Measurements from ENCODE around the gene WTAP. TPM values are rescaled to one million over a fixed set of nuclear protein-coding genes. Genes with fewer than 3 reads are reported as not detected.
"Not testable (repeated sequence)": the region's sequence is repeated elsewhere in the genome, so short reads cannot be mapped to it uniquely, and the experiment has no call there.

Gene WTAP
- total RNA-seq, 4 donors from 2014 or later: 32.6 to 119 (median 88.1) TPM

DNA sequence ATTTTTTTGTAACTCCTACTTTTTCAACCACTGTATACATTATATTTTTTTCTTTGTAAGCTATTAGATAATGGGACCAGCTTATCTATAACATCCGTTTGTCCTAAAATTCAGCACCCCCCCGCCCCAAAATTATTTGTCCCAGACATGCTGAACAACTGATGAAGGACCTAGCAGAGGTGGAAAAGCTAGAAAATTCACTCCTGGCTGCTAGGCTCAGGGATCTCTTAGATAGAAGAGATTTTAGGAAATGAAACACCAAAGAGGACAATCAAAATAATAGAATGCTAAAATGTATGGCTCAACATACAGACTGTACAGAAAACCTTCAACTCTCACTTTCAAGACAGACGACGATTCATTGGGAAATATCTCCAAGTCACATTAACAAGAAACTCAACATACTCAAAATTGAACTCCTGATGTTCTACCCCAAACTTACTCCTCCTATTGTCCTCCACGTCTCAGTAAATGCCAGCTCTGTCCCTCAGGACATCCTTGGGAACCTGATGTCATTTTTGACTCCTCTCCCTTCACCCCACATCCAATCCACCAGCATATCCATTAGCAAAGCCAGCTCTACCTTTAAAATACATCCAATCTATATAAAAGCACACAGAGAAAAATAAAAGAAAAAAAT lies 38.9 kb upstream of the WTAP start:
- in situ Hi-C loops (cut with MboI; ENCODE audit: low pct_ligation_motif_present in 1 of 4, low pct_unique_long_range_greater_than_20kb in 1 of 4, low sequenced_read_pairs in 3 of 4) (loop anchor here in 3 of 4 donors (25.0 kb wide), 3 partner anchors 99 to 374 kb away; partner anchors contain the start of genes MRPL18 (in 2 of the 3), TCP1 (in 2 of the 3) and IGF2R (in 1 of the 3)), intact Hi-C loops (cut with DNase I; ENCODE audit: low total_unique reads) (no loop called here)
- TF ChIP-seq POLR2A (IDR thresholded peaks at IDR 0.05) (no peak), EP300 (IDR thresholded peaks at IDR 0.05; ENCODE audit: low read depth) (no peak), POLR2AphosphoS5 (IDR thresholded peaks at IDR 0.05) (no peak)
- TF ChIP-seq, protein P1, sequence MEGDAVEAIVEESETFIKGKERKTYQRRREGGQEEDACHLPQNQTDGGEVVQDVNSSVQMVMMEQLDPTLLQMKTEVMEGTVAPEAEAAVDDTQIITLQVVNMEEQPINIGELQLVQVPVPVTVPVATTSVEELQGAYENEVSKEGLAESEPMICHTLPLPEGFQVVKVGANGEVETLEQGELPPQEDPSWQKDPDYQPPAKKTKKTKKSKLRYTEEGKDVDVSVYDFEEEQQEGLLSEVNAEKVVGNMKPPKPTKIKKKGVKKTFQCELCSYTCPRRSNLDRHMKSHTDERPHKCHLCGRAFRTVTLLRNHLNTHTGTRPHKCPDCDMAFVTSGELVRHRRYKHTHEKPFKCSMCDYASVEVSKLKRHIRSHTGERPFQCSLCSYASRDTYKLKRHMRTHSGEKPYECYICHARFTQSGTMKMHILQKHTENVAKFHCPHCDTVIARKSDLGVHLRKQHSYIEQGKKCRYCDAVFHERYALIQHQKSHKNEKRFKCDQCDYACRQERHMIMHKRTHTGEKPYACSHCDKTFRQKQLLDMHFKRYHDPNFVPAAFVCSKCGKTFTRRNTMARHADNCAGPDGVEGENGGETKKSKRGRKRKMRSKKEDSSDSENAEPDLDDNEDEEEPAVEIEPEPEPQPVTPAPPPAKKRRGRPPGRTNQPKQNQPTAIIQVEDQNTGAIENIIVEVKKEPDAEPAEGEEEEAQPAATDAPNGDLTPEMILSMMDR (IDR thresholded peaks at IDR 0.05): no peak
- Histone ChIP-seq H3K4me1 (peaks cover 0 to 43% (median 26%) of the 10 kb centered on the region in 4 donors), H3K9me3 (no peaks in the 10 kb centered on the region), H3K27me3 (no peaks in the 10 kb centered on the region), H3K27ac (no peak overlapping the region), H3K36me3 (peaks cover 0 to 46% (median 11%) of the 10 kb centered on the region in 4 donors), H3K4me3 (peak overlapping the region in 1 of 4 donors; percentile 20)
- no peak for DNase-seq
- 70 to 71% methylated on average over 2 to 5 of the region's 5 CpGs for WGBS, 2 donors (ENCODE audit: low coverage in 1 of 2)

GRCh38 chr6:159689001-159689400 lies 38.3 kb upstream of the WTAP start:
- Histone ChIP-seq H3K4me1 (peaks cover 0 to 45% (median 28%) of the 10 kb centered on the region in 4 donors), H3K4me3 (peak overlapping the region in 1 of 4 donors; percentile 20), H3K27ac (no peak overlapping the region), H3K9me3 (no peaks in the 10 kb centered on the region), H3K27me3 (no peaks in the 10 kb centered on the region), H3K36me3 (peaks cover 0 to 40% (median 9%) of the 10 kb centered on the region in 4 donors)
- no peak for DNase-seq
- in situ Hi-C loops (cut with MboI; ENCODE audit: low pct_ligation_motif_present in 1 of 4, low pct_unique_long_range_greater_than_20kb in 1 of 4, low sequenced_read_pairs in 3 of 4): loop anchor here in 3 of 4 donors (25.0 kb wide), 3 partner anchors 98 to 373 kb away; partner anchors contain the start of genes MRPL18 (in 2 of the 3), TCP1 (in 2 of the 3) and IGF2R (in 1 of the 3)
- WGBS, 2 donors (ENCODE audit: low coverage in 1 of 2): 82 to 91% methylated on average over 2 to 6 of the region's 6 CpGs
- TF ChIP-seq EP300 (IDR thresholded peaks at IDR 0.05; ENCODE audit: low read depth) (no peak), POLR2AphosphoS5 (IDR thresholded peaks at IDR 0.05) (no peak), POLR2A (IDR thresholded peaks at IDR 0.05) (no peak)
- TF ChIP-seq, protein P1 (IDR thresholded peaks at IDR 0.05): no peak
- intact Hi-C loops (cut with DNase I; ENCODE audit: low total_unique reads): no loop called here

GRCh38 chr6:159690135-159690534 lies 37.2 kb upstream of the WTAP start:
- peak overlapping the region in 1 of 4 donors; percentile 93 for H3K27ac ChIP-seq
- peaks cover 0 to 32% (median 5%) of the 10 kb centered on the region in 4 donors for H3K36me3 ChIP-seq
- WGBS, 2 donors (ENCODE audit: low coverage in 1 of 2): 91 to 93% methylated on average over 8 to 13 of the region's 13 CpGs
- in situ Hi-C loops (cut with MboI; ENCODE audit: low pct_ligation_motif_present in 1 of 4, low pct_unique_long_range_greater_than_20kb in 1 of 4, low sequenced_read_pairs in 3 of 4) (loop anchor here in 3 of 4 donors (25.0 kb wide), 3 partner anchors 97 to 372 kb away; partner anchors contain the start of genes MRPL18 (in 2 of the 3), TCP1 (in 2 of the 3) and IGF2R (in 1 of the 3)), intact Hi-C loops (cut with DNase I; ENCODE audit: low total_unique reads) (loop anchor here (2.0 to 5.0 kb wide), 2 partner anchors 37 to 101 kb away; partner anchors contain the start of genes MRPL18 and WTAP)
- H3K9me3 ChIP-seq, DNase-seq, H3K27me3 ChIP-seq: not testable (repeated sequence)
- H3K4me3 ChIP-seq: peak overlapping the region in 1 of 4 donors; percentile 78
- H3K4me1 ChIP-seq: peaks cover 7 to 56% (median 39%) of the 10 kb centered on the region in 4 donors

- Histone ChIP-seq H3K4me3 (peak overlapping the region; percentile 40 to 96 (median 74)), H3K4me1 (peaks cover 7 to 56% (median 40%) of the 10 kb centered on the region in 4 donors), H3K9me3 (no peaks in the 10 kb centered on the region), H3K27me3 (no peaks in the 10 kb centered on the region), H3K27ac (peak overlapping the region; percentile 93 to 100 (median 95)), H3K36me3 (peaks cover 0 to 24% (median 5%) of the 10 kb centered on the region in 4 donors)
- DNase-seq: no peak
- intact Hi-C loops (cut with DNase I; ENCODE audit: low total_unique reads) (loop anchor here (2.0 to 5.0 kb wide), 2 partner anchors 36 to 99 kb away; partner anchors contain the start of genes MRPL18 and WTAP), in situ Hi-C loops (cut with MboI; ENCODE audit: low pct_ligation_motif_present in 1 of 4, low pct_unique_long_range_greater_than_20kb in 1 of 4, low sequenced_read_pairs in 3 of 4) (loop anchor here in 3 of 4 donors (25.0 kb wide), 3 partner anchors 96 to 371 kb away; partner anchors contain the start of genes MRPL18 (in 2 of the 3), TCP1 (in 2 of the 3) and IGF2R (in 1 of the 3))
- 1 to 5% methylated on average over 9 to 11 of the region's 11 CpGs for WGBS, 2 donors (ENCODE audit: low coverage in 1 of 2)
- TF ChIP-seq EP300 (IDR thresholded peaks at IDR 0.05; ENCODE audit: low read depth) (peak; percentile 65), POLR2A (IDR thresholded peaks at IDR 0.05) (no peak), POLR2AphosphoS5 (IDR thresholded peaks at IDR 0.05) (peak; percentile 52 to 73 (median 73))
- TF ChIP-seq, protein P1 (IDR thresholded peaks at IDR 0.05): peak; percentile 70 to 98 (median 74)
These were observed 36.0 kb upstream of the WTAP start for GRCh38 chr6:159691133-159691962.

Data from transverse colon (tissue), 4 donors.